Activated naive CD8-positive, alpha-beta T cell (primary cell): ENCODE data around the gene WWTR1.

Experiments used
- H3K27ac Mint-ChIP-seq: one replicate; pipeline ENCODE4 v1.8.0; 2021; ENCODE audit warnings: mixed read lengths
- H3K27me3 Mint-ChIP-seq: one replicate; pipeline ENCODE4 v1.8.0; 2021; ENCODE audit warnings: mixed read lengths
- H3K36me3 Mint-ChIP-seq: one replicate; pipeline ENCODE4 v1.8.0; 2021; ENCODE audit warnings: mixed read lengths
- H3K4me1 Mint-ChIP-seq: one replicate; pipeline ENCODE4 v1.8.0; 2021; ENCODE audit warnings: low read depth, mixed read lengths
- H3K4me3 Mint-ChIP-seq: one replicate; pipeline ENCODE4 v1.8.0; 2021; ENCODE audit warnings: mild to moderate bottlenecking, mixed read lengths
- H3K9me3 Mint-ChIP-seq: one replicate; pipeline ENCODE4 v1.8.0; 2021; ENCODE audit warnings: low read depth, mixed read lengths

Gene WWTR1

DNA sequence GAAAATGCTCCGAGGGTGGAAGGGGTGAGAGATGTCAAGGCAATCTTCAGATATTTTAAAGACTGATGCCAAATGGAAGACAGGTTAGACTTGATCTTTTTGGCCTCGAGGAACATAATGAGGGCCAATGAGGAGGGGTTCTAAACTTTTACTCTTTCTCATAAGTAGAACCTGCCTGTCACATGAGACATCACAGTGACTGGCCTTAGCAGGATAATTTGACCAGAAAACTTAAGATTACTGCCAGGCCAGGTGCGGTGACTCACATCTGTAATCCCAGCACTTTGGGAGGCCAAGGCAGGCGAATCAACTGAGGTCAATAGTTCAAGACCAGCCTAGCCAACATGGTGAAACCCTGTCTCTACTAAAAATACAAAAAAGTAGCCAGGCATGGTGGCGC is 171.1 kb downstream of the WWTR1 start:
- Mint-ChIP-seq H3K36me3 (no peaks in the 10 kb centered on the region), H3K9me3 (no peaks in the 10 kb centered on the region)

DNA sequence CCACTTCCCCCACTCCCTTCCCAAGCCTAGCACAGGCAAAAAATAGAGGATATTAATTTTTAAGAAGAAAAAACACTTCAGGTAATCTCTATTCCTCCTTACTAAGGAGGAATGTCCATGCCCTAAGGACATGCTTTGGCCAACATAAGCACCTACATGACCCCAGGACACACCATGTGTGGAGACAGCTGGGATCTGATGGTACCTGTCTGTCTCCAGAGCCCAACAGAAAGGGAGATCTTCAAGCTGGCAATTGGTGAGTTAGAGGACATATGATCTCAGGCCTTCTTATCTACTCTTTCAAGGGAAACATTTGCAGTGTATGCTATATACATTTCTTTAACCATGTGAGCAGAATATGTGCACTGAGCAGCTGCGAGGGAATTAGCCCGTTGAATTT is 176.3 kb downstream of the WWTR1 start:
- Mint-ChIP-seq H3K4me3 (no peak overlapping the region), H3K27me3 (no peaks in the 10 kb centered on the region), H3K4me1 (no peaks in the 10 kb centered on the region), H3K36me3 (no peaks in the 10 kb centered on the region), H3K27ac (no peak overlapping the region), H3K9me3 (no peaks in the 10 kb centered on the region)

More for the DNA sequence above, 171.1 kb downstream of the WWTR1 start:
- H3K4me3 Mint-ChIP-seq: no peak overlapping the region
- no peak overlapping the region for H3K27ac Mint-ChIP-seq
- H3K4me1 Mint-ChIP-seq: no peaks in the 10 kb centered on the region
- peaks cover 6% of the 10 kb centered on the region for H3K27me3 Mint-ChIP-seq

GRCh38 chr3:149481056-149481455 is 176.8 kb downstream of the WWTR1 start:
- H3K36me3 Mint-ChIP-seq: no peaks in the 10 kb centered on the region
- H3K4me1 Mint-ChIP-seq: no peaks in the 10 kb centered on the region
- H3K27me3 Mint-ChIP-seq: no peaks in the 10 kb centered on the region
- H3K27ac Mint-ChIP-seq: no peak overlapping the region
- no peak overlapping the region for H3K4me3 Mint-ChIP-seq
- no peaks in the 10 kb centered on the region for H3K9me3 Mint-ChIP-seq

DNA sequence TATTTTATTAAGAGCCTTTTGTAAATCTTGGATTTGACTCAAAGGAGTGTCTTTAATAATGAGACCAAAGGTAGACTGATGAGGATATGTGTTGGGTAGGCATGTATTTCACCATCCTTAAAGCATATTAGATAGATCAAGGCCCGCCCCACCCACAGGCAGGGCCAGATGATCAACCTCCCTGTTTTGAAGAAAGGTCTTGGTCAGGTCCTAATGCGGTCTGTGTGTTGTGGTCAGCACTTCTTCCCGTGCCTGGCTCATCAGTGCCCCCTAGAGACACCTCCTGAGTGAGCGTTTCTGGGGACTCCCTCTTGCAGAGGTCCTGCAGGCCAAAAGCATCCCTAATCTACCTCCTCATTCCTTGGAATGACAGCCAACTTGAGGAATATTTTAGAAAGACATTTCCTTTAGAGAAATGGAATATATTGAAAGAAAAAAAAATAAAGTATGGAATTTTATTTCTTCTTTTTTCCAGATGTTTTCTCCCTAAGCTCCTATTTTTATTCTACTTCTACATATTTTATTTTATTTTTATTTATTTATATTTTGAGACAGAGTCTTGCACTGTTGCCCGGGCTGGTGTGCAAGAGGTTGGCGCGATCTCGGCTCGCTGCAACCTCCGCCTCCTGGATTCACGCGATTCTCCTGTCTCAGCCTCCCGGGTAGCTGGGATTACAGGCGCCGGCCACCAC is 177.4 kb downstream of the WWTR1 start:
- Mint-ChIP-seq H3K27ac (no peak overlapping the region), H3K4me1 (no peaks in the 10 kb centered on the region), H3K27me3 (no peaks in the 10 kb centered on the region), H3K4me3 (no peak overlapping the region), H3K9me3 (no peaks in the 10 kb centered on the region), H3K36me3 (no peaks in the 10 kb centered on the region)

GRCh38 chr3:149479621-149480325 is 178.1 kb downstream of the WWTR1 start:
- H3K9me3 Mint-ChIP-seq: no peaks in the 10 kb centered on the region
- H3K27me3 Mint-ChIP-seq: no peaks in the 10 kb centered on the region
- H3K36me3 Mint-ChIP-seq: no peaks in the 10 kb centered on the region
- H3K4me3 Mint-ChIP-seq: no peak overlapping the region
- H3K4me1 Mint-ChIP-seq: no peaks in the 10 kb centered on the region
- no peak overlapping the region for H3K27ac Mint-ChIP-seq

- no peak overlapping the region for H3K27ac Mint-ChIP-seq
- no peaks in the 10 kb centered on the region for H3K27me3 Mint-ChIP-seq
- no peaks in the 10 kb centered on the region for H3K4me1 Mint-ChIP-seq
- no peaks in the 10 kb centered on the region for H3K9me3 Mint-ChIP-seq
- no peak overlapping the region for H3K4me3 Mint-ChIP-seq
- no peaks in the 10 kb centered on the region for H3K36me3 Mint-ChIP-seq
These were observed 181.6 kb downstream of the WWTR1 start for GRCh38 chr3:149476225-149476624.

DNA sequence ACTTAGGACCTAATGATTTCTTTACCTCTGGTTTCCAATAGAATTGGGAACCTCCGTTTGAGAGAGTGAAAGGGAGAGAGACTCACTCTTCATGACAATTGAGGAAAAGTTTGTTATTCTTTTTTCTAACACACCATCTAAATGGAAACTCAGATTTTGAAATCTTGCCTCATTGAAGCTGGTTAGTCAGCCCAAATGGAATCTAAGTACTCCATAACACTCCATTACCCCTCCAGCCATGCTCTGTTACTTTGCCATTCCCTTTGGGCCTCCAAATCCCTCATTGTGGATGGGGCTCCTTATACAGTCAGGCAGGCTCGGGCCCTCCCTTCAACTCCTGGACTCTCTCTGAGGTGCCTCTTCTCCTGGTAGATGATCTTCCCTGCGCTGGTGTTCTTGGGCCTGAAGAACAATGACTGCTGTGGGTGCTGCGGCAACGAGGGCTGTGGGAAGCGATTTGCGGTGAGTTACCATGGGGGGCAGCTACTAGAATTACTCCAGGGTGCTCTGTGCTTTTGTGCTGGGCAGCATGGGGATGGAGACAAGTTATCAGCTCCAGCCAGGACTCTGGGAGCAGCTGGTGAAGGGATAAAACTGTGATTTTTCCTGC is 182.3 kb downstream of the WWTR1 start:
- Mint-ChIP-seq H3K27me3 (no peaks in the 10 kb centered on the region), H3K36me3 (no peaks in the 10 kb centered on the region), H3K27ac (no peak overlapping the region), H3K9me3 (no peaks in the 10 kb centered on the region), H3K4me1 (no peaks in the 10 kb centered on the region), H3K4me3 (no peak overlapping the region)

GRCh38 chr3:149474250-149474817 is 183.5 kb downstream of the WWTR1 start, which contains the start of gene TM4SF4:
TM4SF4 (plus strand) TSS chr3:149474697; CDS start chr3:149474878, 181 bp downstream.
- Mint-ChIP-seq H3K27ac (no peak within 1 kb of the TSS), H3K4me1 (no peaks in the 10 kb centered on the region), H3K36me3 (no peaks in the 10 kb centered on the region), H3K9me3 (no peaks in the 10 kb centered on the region), H3K27me3 (no peaks in the 10 kb centered on the region), H3K4me3 (no peak within 1 kb of the TSS)

GRCh38 chr3:149473357-149474249 is 184.2 kb downstream of the WWTR1 start:
- H3K9me3 Mint-ChIP-seq: no peaks in the 10 kb centered on the region
- no peaks in the 10 kb centered on the region for H3K36me3 Mint-ChIP-seq
- H3K4me1 Mint-ChIP-seq: no peaks in the 10 kb centered on the region
- no peak overlapping the region for H3K4me3 Mint-ChIP-seq
- H3K27ac Mint-ChIP-seq: no peak overlapping the region
- no peaks in the 10 kb centered on the region for H3K27me3 Mint-ChIP-seq

DNA sequence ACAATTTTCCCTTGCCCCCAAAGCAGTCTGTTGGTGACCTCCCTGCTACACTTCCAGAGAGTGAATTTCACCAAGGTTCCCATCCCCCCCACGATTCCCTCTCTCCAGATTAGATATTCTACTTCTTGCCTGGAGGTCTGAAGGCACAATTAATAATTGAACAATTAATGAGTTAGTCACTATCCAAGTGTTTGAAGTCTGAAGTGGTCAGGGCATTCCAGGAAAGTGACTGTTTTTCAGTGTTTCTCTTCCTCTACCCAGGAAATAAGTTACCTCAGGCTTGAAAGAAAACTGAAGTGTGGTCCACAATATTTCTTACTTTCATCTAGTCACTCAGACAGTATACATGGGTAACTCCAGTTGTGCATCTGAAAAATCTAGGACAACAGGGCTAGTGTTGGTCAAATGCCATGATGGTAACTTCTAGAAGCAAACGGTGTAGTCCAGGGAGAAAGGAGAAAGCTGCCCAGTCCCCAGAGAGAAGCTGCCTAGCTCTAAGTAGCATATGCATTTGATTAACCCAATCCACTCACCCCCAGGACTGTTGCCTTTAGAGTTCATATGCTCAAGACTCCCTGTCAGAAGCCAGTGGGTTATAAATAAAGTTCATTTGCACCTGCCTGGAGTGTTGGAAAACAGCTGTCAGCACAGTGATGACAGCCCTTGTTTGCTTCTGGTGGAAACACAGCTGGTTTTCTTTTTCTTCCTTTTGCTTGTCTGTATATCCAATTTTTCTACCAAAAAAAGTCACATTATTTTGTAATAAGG is 185.6 kb downstream of the WWTR1 start:
- H3K4me1 Mint-ChIP-seq: no peaks in the 10 kb centered on the region
- no peaks in the 10 kb centered on the region for H3K9me3 Mint-ChIP-seq
- no peaks in the 10 kb centered on the region for H3K27me3 Mint-ChIP-seq
- H3K27ac Mint-ChIP-seq: no peak overlapping the region
- no peak overlapping the region for H3K4me3 Mint-ChIP-seq
- H3K36me3 Mint-ChIP-seq: no peaks in the 10 kb centered on the region

DNA sequence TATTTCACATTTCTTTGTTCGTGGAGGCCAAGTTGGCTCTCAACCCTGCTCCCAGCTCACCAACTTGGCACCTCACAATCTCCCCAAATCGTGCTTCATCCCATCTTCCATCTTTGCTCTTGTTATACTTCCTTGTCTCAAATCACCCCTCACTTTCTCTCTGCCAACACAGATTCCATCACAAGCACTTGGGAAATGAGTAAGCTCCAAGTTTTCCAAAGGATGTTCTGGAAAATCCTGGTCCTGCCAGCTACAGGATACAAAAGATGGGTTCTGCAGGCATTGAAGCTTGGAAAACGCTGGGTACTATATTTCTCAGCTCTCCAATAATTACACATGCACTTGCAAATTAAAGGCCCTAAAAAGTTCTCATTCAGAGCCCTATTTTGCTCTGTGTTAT is 187.4 kb downstream of the WWTR1 start:
- Mint-ChIP-seq H3K27me3 (no peaks in the 10 kb centered on the region), H3K9me3 (no peaks in the 10 kb centered on the region)

DNA sequence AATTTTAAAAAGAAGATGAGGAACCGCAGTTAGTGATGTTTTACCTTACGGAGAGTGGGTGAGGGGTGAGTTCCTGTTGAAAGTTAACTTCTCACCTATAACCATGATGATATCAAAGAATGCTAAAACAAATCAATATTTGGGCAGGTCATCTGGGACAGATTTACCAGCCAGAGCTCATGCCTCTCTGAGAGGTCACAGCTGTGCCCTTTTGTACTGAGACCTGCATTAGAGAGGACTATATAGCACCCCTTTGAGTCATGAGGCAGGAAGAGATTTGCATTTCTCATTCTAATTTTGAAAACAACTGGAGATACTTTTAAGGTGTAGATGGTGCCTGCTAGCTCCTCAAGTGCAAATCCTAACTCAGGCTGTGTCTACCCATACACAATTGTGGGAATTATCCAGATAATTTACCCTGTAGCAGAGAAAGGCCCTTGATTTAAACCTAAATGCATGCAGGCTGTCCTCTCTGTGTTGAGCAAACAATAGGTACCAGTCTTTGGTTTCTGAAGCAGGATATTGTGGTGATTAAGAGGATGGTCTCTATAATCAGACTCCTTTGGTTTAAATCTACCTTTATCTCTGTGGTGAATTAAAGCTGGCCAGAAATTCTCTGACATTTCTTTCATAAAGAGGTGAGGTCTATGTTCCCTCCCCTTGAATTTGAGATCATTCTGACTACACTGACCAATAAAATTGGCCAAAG is 189.2 kb downstream of the WWTR1 start:
- H3K4me1 Mint-ChIP-seq: no peaks in the 10 kb centered on the region
- H3K27me3 Mint-ChIP-seq: no peaks in the 10 kb centered on the region
- no peaks in the 10 kb centered on the region for H3K9me3 Mint-ChIP-seq
- no peak overlapping the region for H3K27ac Mint-ChIP-seq
- H3K36me3 Mint-ChIP-seq: no peaks in the 10 kb centered on the region
- H3K4me3 Mint-ChIP-seq: no peak overlapping the region

More for the DNA sequence above, 187.4 kb downstream of the WWTR1 start:
- H3K4me3 Mint-ChIP-seq: no peak overlapping the region
- no peaks in the 10 kb centered on the region for H3K36me3 Mint-ChIP-seq
- H3K27ac Mint-ChIP-seq: no peak overlapping the region
- no peaks in the 10 kb centered on the region for H3K4me1 Mint-ChIP-seq
